ENCODE results near the gene CNDP1.
"Not testable (repeated sequence)": the region's sequence is repeated elsewhere in the genome, so short reads cannot be mapped to it uniquely, and the experiment has no call there.

CNDP1 gene

GRCh38 chr18:74520096-74520833 is 14.0 kb upstream of the CNDP1 start:
- H3K4me3 ChIP-seq (replicated peaks; ENCODE audit: low read depth, low read length): no peak overlapping the region
- no peaks in the 10 kb centered on the region for H3K27me3 ChIP-seq (replicated peaks; ENCODE audit: control insufficient read depth, insufficient read depth, low read length)
- DNase-seq (ENCODE audit: extremely low read depth, insufficient read length): no peak
- TF ChIP-seq, protein P1, sequence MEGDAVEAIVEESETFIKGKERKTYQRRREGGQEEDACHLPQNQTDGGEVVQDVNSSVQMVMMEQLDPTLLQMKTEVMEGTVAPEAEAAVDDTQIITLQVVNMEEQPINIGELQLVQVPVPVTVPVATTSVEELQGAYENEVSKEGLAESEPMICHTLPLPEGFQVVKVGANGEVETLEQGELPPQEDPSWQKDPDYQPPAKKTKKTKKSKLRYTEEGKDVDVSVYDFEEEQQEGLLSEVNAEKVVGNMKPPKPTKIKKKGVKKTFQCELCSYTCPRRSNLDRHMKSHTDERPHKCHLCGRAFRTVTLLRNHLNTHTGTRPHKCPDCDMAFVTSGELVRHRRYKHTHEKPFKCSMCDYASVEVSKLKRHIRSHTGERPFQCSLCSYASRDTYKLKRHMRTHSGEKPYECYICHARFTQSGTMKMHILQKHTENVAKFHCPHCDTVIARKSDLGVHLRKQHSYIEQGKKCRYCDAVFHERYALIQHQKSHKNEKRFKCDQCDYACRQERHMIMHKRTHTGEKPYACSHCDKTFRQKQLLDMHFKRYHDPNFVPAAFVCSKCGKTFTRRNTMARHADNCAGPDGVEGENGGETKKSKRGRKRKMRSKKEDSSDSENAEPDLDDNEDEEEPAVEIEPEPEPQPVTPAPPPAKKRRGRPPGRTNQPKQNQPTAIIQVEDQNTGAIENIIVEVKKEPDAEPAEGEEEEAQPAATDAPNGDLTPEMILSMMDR (IDR thresholded peaks at IDR 0.05; ENCODE audit: insufficient read depth, low read length, poor library complexity, severe bottlenecking): no peak
- H3K36me3 ChIP-seq (ENCODE audit: control insufficient read depth, insufficient read depth, low read length): peaks cover 33% of the 10 kb centered on the region

DNA sequence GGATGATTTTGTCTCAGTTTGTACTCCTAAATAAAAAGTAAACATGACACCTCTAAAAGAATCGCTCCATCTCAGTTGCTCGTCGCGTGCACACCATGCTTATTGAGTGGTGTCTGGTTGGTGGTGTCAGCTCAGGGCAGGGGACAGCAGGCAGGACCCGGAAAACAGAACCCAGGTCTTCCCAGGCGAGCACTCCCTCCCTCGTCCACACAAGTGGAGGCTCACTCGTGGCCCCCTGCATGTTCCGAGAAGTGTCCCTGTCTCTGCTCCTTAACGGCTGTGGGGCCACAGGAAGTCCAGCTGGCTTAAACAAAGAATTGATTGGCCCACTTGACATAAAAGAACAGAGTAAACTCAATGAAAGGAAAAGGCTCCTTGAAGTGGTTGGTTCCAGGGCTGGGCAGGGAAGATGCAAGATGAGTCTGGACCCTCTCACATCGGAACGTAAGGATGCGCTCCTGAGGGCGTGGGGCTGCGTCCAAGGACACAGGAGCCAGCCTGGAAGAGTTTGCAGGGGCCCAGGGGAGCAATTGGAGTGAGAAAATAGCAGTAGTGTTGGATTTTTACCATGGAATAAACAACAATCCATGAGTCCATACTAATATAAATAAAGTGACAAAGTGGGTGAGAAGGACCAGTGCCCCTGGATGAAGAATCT is 13.1 kb upstream of the CNDP1 start:
- Histone ChIP-seq H3K36me3 (ENCODE audit: control insufficient read depth, insufficient read depth, low read length) (peaks cover 27% of the 10 kb centered on the region), H3K27me3 (replicated peaks; ENCODE audit: control insufficient read depth, insufficient read depth, low read length) (no peaks in the 10 kb centered on the region), H3K4me3 (replicated peaks; ENCODE audit: low read depth, low read length) (no peak overlapping the region)
- no peak for DNase-seq (ENCODE audit: extremely low read depth, insufficient read length)
- TF ChIP-seq, protein P1 (IDR thresholded peaks at IDR 0.05; ENCODE audit: insufficient read depth, low read length, poor library complexity, severe bottlenecking): no peak

DNA sequence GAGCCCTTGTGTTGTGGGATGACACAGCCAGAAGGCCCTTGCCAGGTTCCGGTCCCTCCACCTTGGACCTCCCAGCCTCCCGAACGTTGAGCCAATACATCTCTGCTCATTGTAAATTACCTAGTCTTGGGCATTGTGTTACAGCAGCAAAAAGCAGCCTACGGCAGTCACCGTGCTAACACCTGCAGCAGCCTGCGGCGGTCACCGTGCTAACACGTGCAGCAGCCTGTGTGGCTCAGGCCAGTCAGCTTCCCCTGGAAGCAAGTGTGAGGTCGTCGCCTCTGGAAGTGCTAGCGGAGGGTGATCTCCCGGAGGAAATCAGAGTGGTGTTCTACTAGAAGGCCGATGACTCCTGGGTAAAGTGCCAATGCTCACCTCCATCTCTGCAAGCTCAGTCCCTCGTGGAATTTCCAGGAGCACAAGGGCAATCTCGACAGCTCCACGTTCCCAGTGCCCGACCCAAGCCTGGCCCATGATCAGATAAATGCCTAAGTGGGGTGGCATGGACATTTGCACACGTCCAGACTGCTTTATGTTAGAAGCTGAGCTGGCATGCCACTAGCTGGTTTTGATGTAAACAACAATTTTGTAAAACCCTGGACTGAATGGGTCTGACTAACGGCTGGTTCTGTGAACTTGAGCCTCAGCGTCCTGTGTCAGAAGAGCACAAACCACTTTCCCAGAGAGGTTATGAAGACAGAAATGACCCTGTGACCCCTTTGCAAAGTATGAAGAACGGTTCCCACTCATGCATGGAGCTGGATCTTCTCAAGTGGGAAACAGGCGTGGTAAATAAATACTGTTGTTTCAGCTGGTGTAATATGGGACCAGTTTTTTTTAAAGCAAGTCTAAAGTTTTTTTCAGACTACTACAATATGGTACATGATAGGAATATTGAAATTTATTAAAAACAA is 11.4 kb upstream of the CNDP1 start:
- no peaks in the 10 kb centered on the region for H3K27me3 ChIP-seq (replicated peaks; ENCODE audit: control insufficient read depth, insufficient read depth, low read length)
- DNase-seq (ENCODE audit: extremely low read depth, insufficient read length): no peak
- TF ChIP-seq, protein P1 (IDR thresholded peaks at IDR 0.05; ENCODE audit: insufficient read depth, low read length, poor library complexity, severe bottlenecking): no peak
- peaks cover 17% of the 10 kb centered on the region for H3K36me3 ChIP-seq (ENCODE audit: control insufficient read depth, insufficient read depth, low read length)
- H3K4me3 ChIP-seq (replicated peaks; ENCODE audit: low read depth, low read length): no peak overlapping the region

DNA sequence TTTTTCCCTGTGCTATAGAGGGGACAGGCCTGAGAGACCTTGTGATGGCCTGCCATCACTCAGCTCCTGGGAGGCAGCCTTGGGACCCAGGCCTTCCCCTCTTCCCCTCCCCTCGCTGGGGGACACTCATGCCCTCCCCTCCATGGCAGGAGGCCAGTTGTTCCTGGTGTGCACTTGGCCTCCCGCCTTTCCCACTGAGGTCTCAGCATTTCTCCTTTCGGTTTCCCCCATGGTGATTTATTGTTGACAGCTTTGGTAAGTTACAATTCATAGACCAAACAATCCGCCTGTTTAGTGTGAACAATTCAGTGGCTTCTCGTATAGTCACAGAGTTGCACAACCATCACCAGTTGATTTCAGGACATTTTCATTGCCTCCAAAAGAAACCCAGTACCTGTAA is 10.2 kb upstream of the CNDP1 start:
- TF ChIP-seq, protein P1 (IDR thresholded peaks at IDR 0.05; ENCODE audit: insufficient read depth, low read length, poor library complexity, severe bottlenecking): no peak
- Histone ChIP-seq H3K4me3 (replicated peaks; ENCODE audit: low read depth, low read length) (no peak overlapping the region), H3K36me3 (ENCODE audit: control insufficient read depth, insufficient read depth, low read length) (peaks cover 12% of the 10 kb centered on the region), H3K27me3 (replicated peaks; ENCODE audit: control insufficient read depth, insufficient read depth, low read length) (no peaks in the 10 kb centered on the region)
- no peak for DNase-seq (ENCODE audit: extremely low read depth, insufficient read length)

DNA sequence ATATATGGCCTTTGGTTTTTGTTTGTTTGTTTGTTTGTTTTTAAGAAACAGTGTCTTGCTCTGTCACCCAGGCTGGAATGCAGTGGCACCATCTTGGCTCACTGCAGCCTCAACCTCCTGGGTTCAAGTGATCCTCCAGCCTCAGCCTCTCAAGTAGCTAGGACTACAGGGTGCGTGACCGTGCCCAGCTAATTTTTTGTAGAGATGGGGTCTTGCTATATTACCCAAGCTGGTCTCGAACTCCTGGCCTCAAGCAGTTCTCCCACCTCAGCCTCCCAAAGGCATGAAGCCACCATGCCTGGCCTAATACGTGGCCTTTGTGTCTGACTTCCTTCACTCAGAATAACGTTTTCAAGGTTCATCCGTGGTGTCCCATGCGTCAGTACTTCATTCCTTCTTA is 9.4 kb upstream of the CNDP1 start:
- not testable (repeated sequence) for H3K27me3 ChIP-seq (replicated peaks; ENCODE audit: control insufficient read depth, insufficient read depth, low read length); H3K36me3 ChIP-seq (ENCODE audit: control insufficient read depth, insufficient read depth, low read length); H3K4me3 ChIP-seq (replicated peaks; ENCODE audit: low read depth, low read length); DNase-seq (ENCODE audit: extremely low read depth, insufficient read length)

DNA sequence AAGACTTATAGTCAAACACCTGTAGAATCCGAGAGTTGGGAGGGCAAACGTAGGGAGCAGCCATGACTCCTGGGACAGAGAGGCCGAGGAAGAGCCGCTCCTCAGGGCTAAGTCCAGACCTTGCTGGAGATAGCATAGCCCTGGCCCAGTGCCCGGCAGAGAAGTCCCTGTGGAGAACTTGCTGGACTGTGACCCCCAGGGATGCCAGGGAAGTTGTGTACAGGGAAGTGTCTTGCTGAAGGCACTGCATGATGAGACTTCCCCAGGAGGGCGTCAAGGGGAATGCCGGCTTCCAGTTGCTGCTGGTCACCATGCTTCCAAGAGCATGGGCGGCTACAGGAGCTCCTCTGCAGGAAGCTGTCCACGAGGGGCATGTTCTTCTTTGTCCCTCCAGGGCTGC is 8.6 kb upstream of the CNDP1 start:
- no peak overlapping the region for H3K4me3 ChIP-seq (replicated peaks; ENCODE audit: low read depth, low read length)
- TF ChIP-seq, protein P1 (IDR thresholded peaks at IDR 0.05; ENCODE audit: insufficient read depth, low read length, poor library complexity, severe bottlenecking): no peak
- no peaks in the 10 kb centered on the region for H3K27me3 ChIP-seq (replicated peaks; ENCODE audit: control insufficient read depth, insufficient read depth, low read length)
- H3K36me3 ChIP-seq (ENCODE audit: control insufficient read depth, insufficient read depth, low read length): no peaks in the 10 kb centered on the region; the same call in 1 of the 2 replicates
- no peak for DNase-seq (ENCODE audit: extremely low read depth, insufficient read length)

All from GM06990 (cell line).